OCI-LY1 (cell line): ENCODE data around the gene UTS2B.

ENCODE experiments used
- H2AFZ ChIP-seq: fragments of 200-600 bp; sonication (generic), shearing (Covaris generic); 2 replicates; pipeline ENCODE4 v1.6.0; 2014; ENCODE audit warnings: antibody characterized with exemption, mild to moderate bottlenecking, low read length
- H3F3A ChIP-seq: fragments of 200-600 bp; sonication (generic), shearing (Covaris generic); 2 replicates; pipeline ENCODE4 v1.6.0; 2014; ENCODE audit warnings: mild to moderate bottlenecking, antibody characterized with exemption, low read length, moderate library complexity; ENCODE audit not compliant: insufficient read depth
- H3K27ac ChIP-seq: fragments of 200-600 bp; sonication (generic); 2 replicates; pipeline ENCODE4 v1.5.1; 2014; ENCODE audit warnings: low read length, mixed run types, mild to moderate bottlenecking, low read depth; ENCODE audit not compliant: poor library complexity, severe bottlenecking
- H3K27me3 ChIP-seq: fragments of 200-600 bp; sonication (generic); 2 replicates; pipeline ENCODE4 v1.6.0; 2014; ENCODE audit warnings: antibody characterized with exemption, mild to moderate bottlenecking, low read length, moderate library complexity; ENCODE audit not compliant: insufficient read depth
- H3K36me3 ChIP-seq: fragments of 200-600 bp; sonication (generic); 2 replicates; pipeline ENCODE4 v1.6.1; 2014; ENCODE audit warnings: mild to moderate bottlenecking, antibody characterized with exemption, low read length, moderate library complexity, mixed read lengths; ENCODE audit not compliant: insufficient read depth
- H3K4me1 ChIP-seq: fragments of 200-600 bp; sonication (generic); 2 replicates; pipeline ENCODE4 v1.5.1; 2014; ENCODE audit warnings: mild to moderate bottlenecking, low read length, moderate library complexity; ENCODE audit not compliant: insufficient read depth, severe bottlenecking
- H3K4me2 ChIP-seq: fragments of 200-600 bp; sonication (generic), shearing (Covaris generic); 2 replicates; pipeline ENCODE4 v1.6.1; 2014; ENCODE audit warnings: low read length
- H3K4me3 ChIP-seq: fragments of 200-600 bp; sonication (generic); 2 replicates; pipeline ENCODE4 v1.5.1; 2014; ENCODE audit warnings: low read length, low read depth, mild to moderate bottlenecking, mixed read lengths; ENCODE audit not compliant: poor library complexity, severe bottlenecking
- H3K79me2 ChIP-seq: fragments of 200-600 bp; shearing (Covaris generic); 2 replicates; pipeline ENCODE4 v1.6.1; 2016; ENCODE audit warnings: mixed run types, low read length, mixed read lengths; ENCODE audit not compliant: insufficient read depth
- H3K9ac ChIP-seq: fragments of 200-600 bp; sonication (generic), shearing (Covaris generic); 2 replicates; pipeline ENCODE4 v1.6.1; 2014; ENCODE audit warnings: mild to moderate bottlenecking, low read length, mixed read lengths
- H3K9me2 ChIP-seq: fragments of 200-600 bp; sonication (generic), shearing (Covaris generic); 2 replicates; pipeline ENCODE4 v1.6.1; 2014; ENCODE audit warnings: low read depth, mild to moderate bottlenecking, low read length, mixed read lengths
- H3K9me3 ChIP-seq: fragments of 200-600 bp; shearing (Covaris generic); 2 replicates; pipeline ENCODE4 v1.6.1; 2014; ENCODE audit warnings: low read length, mixed read lengths
- H4K20me1 ChIP-seq: fragments of 200-600 bp; sonication (generic), shearing (Covaris generic); 2 replicates; pipeline ENCODE4 v1.6.0; 2016; ENCODE audit warnings: mild to moderate bottlenecking, low read length; ENCODE audit not compliant: insufficient read depth
- CTCF ChIP-seq: fragments of 200-600 bp; sonication (generic), shearing (Covaris generic); IDR thresholded peaks from 2 replicates; pipeline ENCODE4 v1.5.1; 2017; ENCODE audit warnings: mild to moderate bottlenecking, antibody characterized with exemption, low read length, moderate library complexity, mixed read lengths
- EZH2 ChIP-seq: fragments of 200-600 bp; sonication (generic), shearing (Covaris generic); IDR thresholded peaks from 2 replicates; pipeline ENCODE4 v1.8.0; 2017; ENCODE audit warnings: borderline replicate concordance, mixed run types, mild to moderate bottlenecking, antibody characterized with exemption, low read length, moderate library complexity, mixed read lengths

Gene UTS2B

GRCh38 chr3:191298846-191299245 lies 31.5 kb downstream of the UTS2B start:
- Histone ChIP-seq H3K27me3 (no peaks in the 10 kb centered on the region), H3K9me3 (no peaks in the 10 kb centered on the region), H3F3A (no peaks in the 10 kb centered on the region), H3K9me2 (no peaks in the 10 kb centered on the region), H3K4me3 (no peak overlapping the region), H4K20me1 (no peaks in the 10 kb centered on the region), H3K27ac (no peak overlapping the region), H3K4me2 (no peak overlapping the region), H3K79me2 (no peaks in the 10 kb centered on the region), H3K4me1 (peaks cover 26% of the 10 kb centered on the region), H3K36me3 (no peaks in the 10 kb centered on the region), H2AFZ (no peak overlapping the region), H3K9ac (no peak overlapping the region)
- TF ChIP-seq EZH2 (no peak), CTCF (no peak)

GRCh38 chr3:191296041-191296541 lies 34.2 kb downstream of the UTS2B start:
- Histone ChIP-seq H3K4me3 (no peak overlapping the region), H3K79me2 (no peaks in the 10 kb centered on the region), H3K9me2 (no peaks in the 10 kb centered on the region), H4K20me1 (no peaks in the 10 kb centered on the region), H3K9ac (no peak overlapping the region), H3F3A (no peaks in the 10 kb centered on the region), H3K4me1 (peaks cover 26% of the 10 kb centered on the region), H3K4me2 (no peak overlapping the region), H3K36me3 (no peaks in the 10 kb centered on the region), H3K27me3 (no peaks in the 10 kb centered on the region), H3K9me3 (no peaks in the 10 kb centered on the region), H2AFZ (no peak overlapping the region), H3K27ac (peak overlapping the region; percentile 54)
- TF ChIP-seq EZH2: no peak
- TF ChIP-seq CTCF: no peak

- Histone ChIP-seq H3K36me3 (no peaks in the 10 kb centered on the region), H3K9me3 (no peaks in the 10 kb centered on the region), H4K20me1 (no peaks in the 10 kb centered on the region), H3K27ac (no peak overlapping the region), H2AFZ (no peak overlapping the region), H3K4me1 (peaks cover 24% of the 10 kb centered on the region), H3K27me3 (no peaks in the 10 kb centered on the region), H3K79me2 (no peaks in the 10 kb centered on the region), H3K4me2 (no peak overlapping the region), H3K9me2 (no peaks in the 10 kb centered on the region), H3K9ac (no peak overlapping the region), H3F3A (no peaks in the 10 kb centered on the region), H3K4me3 (no peak overlapping the region)
- TF ChIP-seq EZH2 (no peak), CTCF (no peak)
These were observed 36.0 kb downstream of the UTS2B start for GRCh38 chr3:191294291-191294690.
